ENCODE results near the gene PLA2G4E. TPM values are rescaled to one million over a fixed set of nuclear protein-coding genes. Genes with fewer than 3 reads are reported as not detected.

PLA2G4E gene
- total and polyA plus RNA-seq, 2 of the 13 experiments (the other 11 are each of a cell fraction or from before 2014, with no cell fraction given), result not detected

GRCh38 chr15:41972253-41973242, 48.3 kb downstream of the PLA2G4E start, which contains the start of gene EHD4 (continued):
- TF ChIP-seq ZFP91 (CRISPR knock-in tag; IDR thresholded peaks at IDR 0.05; ENCODE audit: borderline replicate concordance) (peak; percentile 84; the same call in 1 of the 2 replicates), ARID5B (CRISPR knock-in tag; IDR thresholded peaks at IDR 0.05) (0 out of 2 replicates have a peak, but pooled peaks have one; percentile 8), ELF4 (CRISPR knock-in tag; IDR thresholded peaks at IDR 0.05; ENCODE audit: borderline replicate concordance) (no peak), GPN1 (CRISPR knock-in tag; IDR thresholded peaks at IDR 0.05; ENCODE audit: borderline replicate concordance) (no peak), MED1 (CRISPR knock-in tag; IDR thresholded peaks at IDR 0.05) (no peak), SSRP1 (CRISPR knock-in tag; IDR thresholded peaks at IDR 0.05) (no peak), GTF2F1 (IDR thresholded peaks at IDR 0.05; ENCODE audit: low read length) (no peak), ZNF629 (CRISPR knock-in tag; conservative IDR thresholded peaks at IDR 0.05) (peak; percentile 26; the same call in 1 of the 2 replicates), ZBTB42 (CRISPR knock-in tag; IDR thresholded peaks at IDR 0.05) (0 out of 2 replicates have a peak, but pooled peaks have one; percentile 68), STAT6 (CRISPR knock-in tag; IDR thresholded peaks at IDR 0.05; ENCODE audit: borderline replicate concordance) (no peak), ETS1 (CRISPR knock-in tag; IDR thresholded peaks at IDR 0.05) (no peak), TSC22D2 (CRISPR knock-in tag; IDR thresholded peaks at IDR 0.05; ENCODE audit: borderline replicate concordance) (no peak), MTA1 (CRISPR knock-in tag; IDR thresholded peaks at IDR 0.05; ENCODE audit: borderline replicate concordance) (no peak), MED8 (CRISPR knock-in tag; IDR thresholded peaks at IDR 0.05; ENCODE audit: insufficient replicate concordance) (no peak), ZNF589 (CRISPR knock-in tag; conservative IDR thresholded peaks at IDR 0.05) (0 out of 2 replicates have a peak, but pooled peaks have one; percentile 22), RBFOX2 (IDR thresholded peaks at IDR 0.05; ENCODE audit: low read depth, low read length) (peak; percentile 78), ZKSCAN5 (CRISPR knock-in tag; IDR thresholded peaks at IDR 0.05) (no peak), KMT2B (CRISPR knock-in tag; IDR thresholded peaks at IDR 0.05) (0 out of 2 replicates have a peak, but pooled peaks have one; percentile 26), ZKSCAN8 (CRISPR knock-in tag; IDR thresholded peaks at IDR 0.05; ENCODE audit: borderline replicate concordance) (no peak; the same call in 1 of the 2 replicates)

Data from HepG2 (cell line).